AG10803 (cell line): ENCODE data around the gene HECTD4.
"Not testable (repeated sequence)": the region's sequence is repeated elsewhere in the genome, so short reads cannot be mapped to it uniquely, and the experiment has no call there.

Source experiments
- DNase-seq: peaks from one replicate; pipeline ENCODE4 v3.0.0; 2010; ENCODE audit warnings: low read depth
- H3K4me3 ChIP-seq: 2 replicates; pipeline ENCODE4 v1.5.1; 2011; ENCODE audit warnings: mild to moderate bottlenecking, low read length, control low read depth
- CTCF ChIP-seq: conservative IDR thresholded peaks from 2 replicates; pipeline ENCODE4 v1.5.1; 2011; ENCODE audit warnings: mild to moderate bottlenecking, low read length, control low read depth, inconsistent platforms

Gene HECTD4

GRCh38 chr12:112350593-112351592 lies 31.3 kb downstream of the HECTD4 start:
- DNase-seq, result peak; percentile 50
- no peak overlapping the region for H3K4me3 ChIP-seq
- TF ChIP-seq CTCF, result no peak

DNA sequence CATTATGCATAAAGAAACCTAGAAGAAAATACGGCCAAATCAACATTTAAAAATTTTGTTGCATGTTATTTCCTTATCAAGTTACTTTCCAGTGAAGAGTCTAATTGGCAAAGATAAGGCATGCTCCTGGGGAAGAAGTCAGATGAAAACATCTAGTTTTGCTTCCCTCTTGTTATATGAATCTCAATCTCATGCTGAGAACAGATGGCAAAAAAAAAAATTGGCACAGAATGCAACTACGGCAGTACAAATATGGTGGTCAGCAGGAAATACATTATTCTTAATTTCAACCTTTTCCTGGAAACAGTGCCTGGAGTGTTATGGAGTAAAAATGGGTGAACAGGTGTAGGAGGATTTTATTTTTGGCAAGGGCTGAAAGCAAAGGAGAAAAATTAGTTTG lies 32.8 kb downstream of the HECTD4 start:
- no peak overlapping the region for H3K4me3 ChIP-seq
- TF ChIP-seq CTCF, result no peak
- peak; percentile 20 for DNase-seq

GRCh38 chr12:112348926-112349325 lies 33.3 kb downstream of the HECTD4 start:
- not testable (repeated sequence) for H3K4me3 ChIP-seq, DNase-seq

DNA sequence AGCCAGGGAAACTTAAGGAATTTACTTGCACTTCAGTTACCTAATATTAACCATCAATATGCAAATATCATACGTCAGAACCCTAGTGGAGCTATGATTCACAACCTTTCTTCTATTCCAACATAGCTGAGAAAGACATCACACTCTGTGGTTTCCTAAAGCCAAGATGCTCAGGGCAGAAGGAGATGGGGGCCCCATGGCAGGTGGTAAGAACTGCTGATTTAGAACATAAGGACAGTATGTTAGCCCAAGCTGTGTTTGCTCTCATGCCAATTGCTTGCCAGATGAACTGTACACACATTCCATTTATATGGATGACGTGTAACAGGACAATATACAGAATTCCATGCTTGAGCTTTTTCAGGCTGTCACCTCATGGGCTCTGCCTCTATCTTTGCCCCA lies 34.6 kb downstream of the HECTD4 start:
- TF ChIP-seq CTCF, result no peak
- no peak overlapping the region for H3K4me3 ChIP-seq
- DNase-seq, result peak; percentile 78

- DNase-seq, result no peak
- no peak for TF ChIP-seq CTCF
- no peak overlapping the region for H3K4me3 ChIP-seq
Observed at GRCh38 chr12:112346194-112346593, 36.0 kb downstream of the HECTD4 start.

DNA sequence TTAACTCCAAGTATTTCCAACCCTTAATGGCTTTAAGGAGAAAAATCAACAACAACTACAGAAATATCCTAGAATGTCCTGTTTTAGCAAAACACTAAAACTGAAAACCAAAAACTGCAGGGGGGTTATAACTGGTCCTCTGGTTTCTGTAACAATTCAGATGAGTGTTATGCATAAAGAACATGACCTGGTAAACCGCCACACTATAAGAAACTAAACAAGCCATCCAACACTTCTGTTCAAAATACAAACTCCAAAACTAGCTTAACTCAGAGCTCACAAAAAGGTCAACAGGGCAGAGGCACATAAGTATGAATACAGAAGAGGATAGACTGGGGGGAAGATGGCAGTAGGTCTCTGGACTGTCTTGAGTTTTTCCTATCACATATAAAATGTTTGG lies 38.0 kb downstream of the HECTD4 start:
- H3K4me3 ChIP-seq, result no peak overlapping the region
- no peak for TF ChIP-seq CTCF
- no peak for DNase-seq

- DNase-seq, result no peak
- no peak overlapping the region for H3K4me3 ChIP-seq
- no peak for TF ChIP-seq CTCF
Observed at GRCh38 chr12:112342587-112342986, 39.6 kb downstream of the HECTD4 start.
